Measurements from ENCODE around the gene AMMECR1.

Gene AMMECR1

DNA sequence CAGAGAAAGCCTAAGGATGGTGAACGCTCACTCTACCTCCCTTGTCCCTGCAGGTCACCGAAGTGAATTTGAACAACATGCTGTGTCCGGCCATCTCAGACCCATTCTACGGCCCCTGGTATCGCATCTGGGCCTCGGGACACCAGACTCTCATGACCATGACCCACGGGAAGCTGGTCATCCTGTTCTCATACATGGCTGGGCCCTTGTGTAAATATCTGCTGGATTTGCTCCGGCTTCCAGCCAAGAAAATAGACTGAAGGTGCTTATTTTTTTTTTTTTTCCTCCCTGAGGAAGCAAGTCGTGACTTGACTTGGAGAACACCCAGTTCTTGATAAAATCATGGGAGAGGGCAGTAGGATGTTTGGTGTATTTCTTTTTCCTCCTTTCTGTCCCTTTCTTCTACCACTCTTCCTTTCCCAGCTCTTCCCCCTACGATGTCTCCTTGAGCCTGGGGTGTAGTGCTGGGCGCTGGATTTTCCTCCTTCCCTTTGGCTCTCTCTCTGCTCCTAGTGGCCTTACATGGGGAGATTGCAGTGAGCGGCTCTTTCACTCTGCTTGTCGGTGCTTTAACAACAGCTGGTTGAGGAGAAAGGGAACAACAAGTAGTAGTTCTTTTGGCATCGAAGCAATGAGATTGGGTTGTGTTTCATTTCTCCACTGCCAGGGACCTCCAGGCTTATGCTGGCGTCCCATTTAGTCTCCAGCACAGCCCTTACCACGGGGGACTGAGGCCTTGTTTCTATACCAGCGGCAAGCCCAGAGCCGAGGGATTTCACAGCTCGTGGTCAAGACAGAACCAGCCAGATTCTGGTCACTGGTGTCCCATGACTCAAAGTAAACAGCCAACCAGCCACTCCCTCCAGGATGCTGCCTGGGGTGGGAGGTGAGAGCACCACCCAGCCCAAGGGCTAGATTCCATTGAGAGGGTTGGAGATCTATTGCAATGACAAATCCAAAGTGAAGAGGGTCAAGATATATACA lies 144.4 kb downstream of the AMMECR1 start:
- no peak overlapping the region for H3K9ac ChIP-seq
- no peaks in the 10 kb centered on the region for H3K27me3 ChIP-seq (ENCODE audit: control insufficient read depth, insufficient read depth, low read length)
- H3K4me1 ChIP-seq, result no peaks in the 10 kb centered on the region
- no peak overlapping the region for H2AFZ ChIP-seq
- no peaks in the 10 kb centered on the region for H3K36me3 ChIP-seq (ENCODE audit: control insufficient read depth, insufficient read depth, low read length)
- H3K79me2 ChIP-seq, result no peaks in the 10 kb centered on the region
- H3K27ac ChIP-seq, result no peak overlapping the region
- no peaks in the 10 kb centered on the region for H3K9me3 ChIP-seq (ENCODE audit: control insufficient read depth, low read length)
- TF ChIP-seq, protein P1, sequence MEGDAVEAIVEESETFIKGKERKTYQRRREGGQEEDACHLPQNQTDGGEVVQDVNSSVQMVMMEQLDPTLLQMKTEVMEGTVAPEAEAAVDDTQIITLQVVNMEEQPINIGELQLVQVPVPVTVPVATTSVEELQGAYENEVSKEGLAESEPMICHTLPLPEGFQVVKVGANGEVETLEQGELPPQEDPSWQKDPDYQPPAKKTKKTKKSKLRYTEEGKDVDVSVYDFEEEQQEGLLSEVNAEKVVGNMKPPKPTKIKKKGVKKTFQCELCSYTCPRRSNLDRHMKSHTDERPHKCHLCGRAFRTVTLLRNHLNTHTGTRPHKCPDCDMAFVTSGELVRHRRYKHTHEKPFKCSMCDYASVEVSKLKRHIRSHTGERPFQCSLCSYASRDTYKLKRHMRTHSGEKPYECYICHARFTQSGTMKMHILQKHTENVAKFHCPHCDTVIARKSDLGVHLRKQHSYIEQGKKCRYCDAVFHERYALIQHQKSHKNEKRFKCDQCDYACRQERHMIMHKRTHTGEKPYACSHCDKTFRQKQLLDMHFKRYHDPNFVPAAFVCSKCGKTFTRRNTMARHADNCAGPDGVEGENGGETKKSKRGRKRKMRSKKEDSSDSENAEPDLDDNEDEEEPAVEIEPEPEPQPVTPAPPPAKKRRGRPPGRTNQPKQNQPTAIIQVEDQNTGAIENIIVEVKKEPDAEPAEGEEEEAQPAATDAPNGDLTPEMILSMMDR (IDR thresholded peaks at IDR 0.05), result no peak
- no peak overlapping the region for H3K4me3 ChIP-seq (ENCODE audit: low read depth, low read length)
- H3K4me2 ChIP-seq (ENCODE audit: low read length), result no peak overlapping the region

DNA sequence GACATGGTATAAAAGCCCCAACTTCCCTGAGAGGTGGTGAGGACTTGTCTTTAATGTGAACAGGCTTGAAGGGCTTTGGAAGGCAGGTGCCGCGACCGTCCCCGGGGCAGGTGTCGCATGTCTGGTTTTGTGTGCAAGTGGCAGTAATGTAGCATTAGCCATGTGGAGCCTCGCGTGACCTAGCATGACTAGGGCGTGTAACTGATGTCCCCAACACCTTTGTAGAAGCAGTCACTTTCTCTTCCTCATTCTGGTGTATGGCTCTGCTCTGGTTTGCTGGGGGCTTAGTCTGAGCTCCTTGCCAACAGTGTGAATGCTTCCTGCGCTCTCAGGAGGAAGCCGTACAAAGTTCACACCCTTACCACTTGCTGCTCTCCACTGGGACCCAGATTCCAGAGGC lies 145.7 kb downstream of the AMMECR1 start:
- no peak overlapping the region for H3K4me3 ChIP-seq (ENCODE audit: low read depth, low read length)
- no peaks in the 10 kb centered on the region for H3K9me3 ChIP-seq (ENCODE audit: control insufficient read depth, low read length)
- H3K79me2 ChIP-seq, result no peaks in the 10 kb centered on the region
- H3K36me3 ChIP-seq (ENCODE audit: control insufficient read depth, insufficient read depth, low read length), result no peaks in the 10 kb centered on the region
- TF ChIP-seq, protein P1 (IDR thresholded peaks at IDR 0.05), result no peak
- no peaks in the 10 kb centered on the region for H3K27me3 ChIP-seq (ENCODE audit: control insufficient read depth, insufficient read depth, low read length)
- H3K27ac ChIP-seq, result no peak overlapping the region
- H3K4me1 ChIP-seq, result no peaks in the 10 kb centered on the region
- no peak overlapping the region for H3K4me2 ChIP-seq (ENCODE audit: low read length)
- H3K9ac ChIP-seq, result no peak overlapping the region
- H2AFZ ChIP-seq, result no peak overlapping the region

DNA sequence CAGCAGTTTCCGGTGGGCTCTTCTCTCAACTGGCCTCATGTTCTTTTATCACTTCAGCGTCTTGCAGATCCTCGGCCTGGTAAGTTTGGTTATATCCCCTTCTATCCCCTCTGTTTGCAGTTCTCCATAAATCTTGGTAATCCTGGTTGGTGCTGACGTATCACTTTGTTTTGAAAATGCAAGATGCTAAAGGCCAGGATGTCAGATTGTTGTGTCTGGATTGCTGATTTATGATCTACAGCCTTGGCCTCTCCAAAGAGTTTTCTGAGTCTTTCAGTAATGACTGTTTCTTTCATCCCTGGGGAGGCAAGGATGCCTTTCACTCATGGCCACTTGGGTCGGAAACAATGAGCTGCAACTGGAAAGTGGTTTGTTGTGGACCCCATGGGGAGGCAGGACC lies 146.4 kb downstream of the AMMECR1 start:
- H3K9ac ChIP-seq, result no peak overlapping the region
- H3K9me3 ChIP-seq (ENCODE audit: control insufficient read depth, low read length), result no peaks in the 10 kb centered on the region
- H3K27me3 ChIP-seq (ENCODE audit: control insufficient read depth, insufficient read depth, low read length), result no peaks in the 10 kb centered on the region
- no peak overlapping the region for H3K27ac ChIP-seq
- H3K79me2 ChIP-seq, result no peaks in the 10 kb centered on the region
- H3K36me3 ChIP-seq (ENCODE audit: control insufficient read depth, insufficient read depth, low read length), result no peaks in the 10 kb centered on the region
- no peak overlapping the region for H3K4me2 ChIP-seq (ENCODE audit: low read length)
- no peak overlapping the region for H2AFZ ChIP-seq
- H3K4me3 ChIP-seq (ENCODE audit: low read depth, low read length), result no peak overlapping the region
- TF ChIP-seq, protein P1 (IDR thresholded peaks at IDR 0.05), result no peak
- no peaks in the 10 kb centered on the region for H3K4me1 ChIP-seq

DNA sequence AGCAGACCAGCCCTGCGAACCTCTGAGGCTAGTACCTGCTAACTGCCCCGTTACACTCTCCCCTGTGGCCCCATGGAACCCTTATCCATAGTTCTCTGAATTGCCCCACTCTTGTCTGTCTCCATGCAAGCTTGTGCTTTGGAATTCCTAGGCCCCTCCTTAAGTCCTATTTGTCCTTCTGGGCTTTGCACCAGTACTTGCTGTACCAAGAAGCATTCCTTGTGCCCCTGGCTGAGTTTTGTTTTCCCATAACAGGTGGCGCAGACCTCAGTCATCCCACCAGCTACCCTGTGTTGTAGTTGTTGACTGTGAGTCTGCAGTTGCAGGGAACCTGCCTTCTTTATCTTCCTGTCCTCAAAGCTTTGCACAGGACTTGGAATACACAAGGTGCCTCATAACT lies 147.9 kb downstream of the AMMECR1 start:
- Histone ChIP-seq H3K79me2 (no peaks in the 10 kb centered on the region), H3K9ac (no peak overlapping the region), H3K27me3 (ENCODE audit: control insufficient read depth, insufficient read depth, low read length) (no peaks in the 10 kb centered on the region), H3K27ac (no peak overlapping the region), H3K36me3 (ENCODE audit: control insufficient read depth, insufficient read depth, low read length) (no peaks in the 10 kb centered on the region), H3K4me1 (no peaks in the 10 kb centered on the region), H2AFZ (no peak overlapping the region), H3K4me3 (ENCODE audit: low read depth, low read length) (no peak overlapping the region), H3K4me2 (ENCODE audit: low read length) (no peak overlapping the region), H3K9me3 (ENCODE audit: control insufficient read depth, low read length) (no peaks in the 10 kb centered on the region)
- TF ChIP-seq, protein P1 (IDR thresholded peaks at IDR 0.05), result no peak
